GM19351 (cell line): Measurements from ENCODE around the gene ZNF594.
A peak's percentile ranks its signal among the peaks of the same experiment; 100 is the strongest.
"Not testable (repeated sequence)": the region's sequence is repeated elsewhere in the genome, so short reads cannot be mapped to it uniquely, and the experiment has no call there.

Experiments used
- ATAC-seq: cut with Tn5 transposase; IDR thresholded peaks from one replicate; pipeline ENCODE4 v1.9.1; 2021; ENCODE audit warnings: mild to moderate bottlenecking, moderate library complexity; ENCODE audit not compliant: unreplicated experiment

The ZNF594 gene

DNA sequence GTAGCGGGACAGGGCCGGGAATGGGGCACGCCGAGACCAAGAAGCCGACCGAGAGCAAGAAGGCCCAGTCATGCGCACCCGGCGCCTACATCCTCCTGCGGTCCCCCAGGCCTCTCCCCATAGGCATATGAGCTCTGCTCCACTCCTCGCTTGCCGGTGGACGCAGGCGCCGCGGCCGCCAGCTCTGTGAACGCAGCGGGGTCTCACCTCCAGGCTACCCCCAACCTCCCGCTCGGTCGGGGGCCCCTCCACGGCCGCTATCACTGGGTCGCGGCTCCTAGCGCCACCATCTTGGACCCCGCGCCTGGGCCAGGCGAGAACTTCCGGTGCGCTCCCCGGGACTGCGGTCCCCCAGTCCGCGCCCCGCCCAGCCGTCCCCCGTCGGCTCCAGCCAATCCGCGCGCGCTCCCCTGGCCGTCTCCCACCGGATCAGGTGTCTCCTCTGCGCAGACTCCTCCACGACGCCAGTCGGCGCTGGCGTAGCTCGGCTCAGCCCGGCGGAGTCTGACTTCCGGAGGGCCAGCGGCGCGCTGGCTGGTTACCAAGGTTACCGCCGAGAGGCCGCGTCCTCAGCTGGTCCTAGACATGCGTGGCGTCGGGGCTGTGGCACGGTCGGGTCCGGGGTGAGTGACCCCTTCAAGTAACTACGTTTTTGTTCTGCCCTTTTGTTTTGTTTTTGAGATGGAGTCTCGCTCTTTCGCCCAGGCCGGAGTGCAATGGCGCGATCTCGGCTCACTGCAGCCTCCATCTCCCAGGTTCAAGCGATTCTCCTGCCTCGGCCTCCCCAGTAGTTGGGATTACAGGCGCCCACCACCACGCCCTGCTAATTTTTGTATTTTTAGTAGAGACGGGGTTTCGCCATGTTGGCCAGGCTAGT lies at the start of gene ZNF594:
ZNF594 (minus strand) TSS at position 328 of the 877 bp plus-strand sequence. CDS start 7,612 bp downstream, outside the sequence.
- peak; percentile 98 for ATAC-seq

DNA sequence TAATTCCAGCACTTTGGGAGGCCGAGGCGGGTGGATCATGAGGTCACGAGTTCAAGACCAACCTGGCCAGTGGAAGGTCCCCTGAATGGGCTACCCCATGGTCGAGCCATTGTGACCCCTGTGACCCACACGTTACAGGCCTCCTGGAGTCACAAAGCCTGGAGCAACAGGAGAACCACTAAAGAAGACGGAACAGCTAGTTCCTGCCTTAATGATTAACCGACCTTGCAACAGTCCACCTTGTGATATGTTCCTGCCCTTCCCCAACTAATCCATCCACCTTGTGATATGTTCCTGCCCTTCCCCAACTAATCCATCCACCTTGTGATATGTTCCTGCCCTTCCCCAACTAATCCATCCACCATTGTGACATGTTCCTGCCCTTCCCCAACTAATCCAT lies 48.1 kb upstream of the ZNF594 start:
- not testable (repeated sequence) for ATAC-seq

DNA sequence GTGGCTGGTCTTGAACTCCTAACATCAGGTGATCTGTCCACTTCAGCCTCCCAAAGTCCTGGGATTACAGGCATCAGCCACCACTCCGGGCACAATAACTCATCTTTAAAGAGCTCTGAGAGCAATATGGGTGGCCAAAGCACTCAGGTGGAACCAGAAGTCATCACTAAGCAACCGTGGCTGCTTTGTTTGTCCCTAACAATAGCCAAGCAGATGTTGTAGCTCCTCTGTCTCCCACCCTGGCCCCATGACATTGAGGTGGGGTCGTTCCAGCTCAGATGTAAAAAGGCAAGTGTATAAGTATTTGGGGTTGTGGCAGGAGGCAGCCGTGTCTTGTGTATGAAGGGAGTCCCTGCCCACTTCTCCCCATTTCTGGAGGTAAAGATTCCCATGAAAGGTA lies 46.7 kb upstream of the ZNF594 start:
- ATAC-seq, result no peak

DNA sequence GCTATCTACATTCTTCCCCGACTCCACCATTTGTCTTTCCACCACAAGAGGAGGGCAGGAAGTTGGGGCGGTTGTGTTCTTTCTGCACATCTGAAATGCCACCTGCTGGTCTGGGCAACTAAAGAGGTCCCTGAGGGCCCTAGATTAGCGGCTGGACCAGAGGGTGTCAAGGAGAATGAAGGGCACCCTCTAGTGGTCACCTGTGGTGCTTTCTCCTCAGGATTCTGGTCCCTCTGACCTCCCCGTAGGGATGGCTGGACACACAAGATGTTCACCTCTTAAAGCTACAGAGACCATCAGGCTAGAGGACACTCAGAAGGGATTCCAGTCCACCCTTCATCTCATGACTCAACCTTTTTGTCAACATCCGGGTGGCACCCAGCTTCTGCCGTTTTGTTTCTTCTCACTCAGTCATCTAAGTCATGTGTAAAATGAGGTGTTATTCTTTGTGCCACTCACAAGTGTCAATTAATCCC lies 45.9 kb upstream of the ZNF594 start:
- no peak for ATAC-seq

DNA sequence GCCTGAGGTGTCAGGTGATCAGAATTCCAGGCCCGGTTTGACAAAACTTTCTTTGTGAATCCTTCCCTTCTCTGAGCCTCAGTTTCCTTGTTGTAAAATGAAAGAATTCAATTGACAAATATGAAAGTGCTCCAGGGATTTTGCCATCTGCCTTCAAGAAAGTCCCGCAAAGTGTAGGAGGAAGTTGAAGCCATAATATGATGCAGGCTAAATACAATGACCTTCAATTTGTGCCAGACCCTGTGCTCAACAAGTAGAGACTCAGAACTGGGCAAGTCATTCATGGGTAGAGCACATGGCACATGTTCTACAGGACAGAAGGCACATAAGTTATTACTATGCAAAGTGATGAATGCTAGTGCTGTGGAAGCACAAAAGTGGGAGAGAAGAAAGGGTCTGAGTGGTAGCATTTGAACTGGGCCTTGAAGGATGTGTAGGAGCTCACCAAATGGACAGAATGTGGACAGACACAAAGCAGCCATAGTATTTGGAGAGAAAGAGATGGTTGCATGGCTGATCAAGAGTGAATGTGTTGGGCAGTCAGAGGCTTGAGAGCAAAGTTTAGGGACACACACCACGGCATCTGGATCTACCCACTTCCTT lies 45.4 kb upstream of the ZNF594 start:
- ATAC-seq, result no peak

DNA sequence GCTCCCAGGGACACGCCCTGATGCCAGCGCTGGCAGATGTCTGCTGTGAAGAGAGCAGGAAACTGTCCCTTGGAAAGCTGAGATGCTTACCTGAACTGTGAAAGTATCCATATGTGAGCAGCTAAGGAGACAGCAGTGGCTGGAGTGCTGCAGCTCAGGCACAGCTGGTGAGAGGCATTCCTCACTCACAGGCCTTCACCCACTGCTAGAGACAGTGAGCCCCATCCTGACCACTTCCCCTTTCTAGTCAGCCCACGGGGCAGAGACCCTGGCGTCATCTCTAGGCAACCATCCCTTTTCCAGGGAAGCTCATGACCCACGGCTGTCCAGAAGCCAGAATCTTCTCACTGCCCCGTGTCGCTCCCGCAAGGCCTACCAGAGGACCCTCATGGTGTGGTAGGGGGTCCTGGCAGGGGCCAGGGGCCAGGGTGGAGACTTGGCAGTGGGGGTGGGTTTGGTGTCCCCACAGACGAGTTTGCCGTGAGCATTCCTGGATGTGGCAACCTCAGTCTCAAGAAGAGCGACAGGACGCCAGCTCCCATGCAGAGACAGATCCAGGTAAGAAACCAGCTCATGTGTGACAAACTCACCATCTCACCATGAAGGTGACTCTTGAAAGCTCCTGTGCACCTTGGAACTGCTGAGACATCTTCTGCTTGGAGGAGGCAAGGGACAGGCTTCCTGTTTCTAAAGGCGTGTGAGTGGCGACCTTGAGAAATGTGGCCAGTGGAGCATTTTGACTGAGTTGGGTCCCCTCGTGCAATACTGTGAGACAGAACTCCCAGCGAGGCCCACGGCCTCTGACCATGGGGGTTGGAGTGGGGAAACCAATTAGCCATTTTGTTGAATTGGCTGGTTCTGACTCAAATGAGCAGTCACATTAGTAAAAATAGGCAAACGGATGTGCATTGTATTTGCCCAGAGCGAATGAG lies 43.2 kb upstream of the ZNF594 start, which contains the start of gene SCIMP:
SCIMP (minus strand) TSS at position 216 of the 932 bp plus-strand sequence; CDS start at position 111, 105 bp downstream.
- peak; percentile 66 for ATAC-seq

DNA sequence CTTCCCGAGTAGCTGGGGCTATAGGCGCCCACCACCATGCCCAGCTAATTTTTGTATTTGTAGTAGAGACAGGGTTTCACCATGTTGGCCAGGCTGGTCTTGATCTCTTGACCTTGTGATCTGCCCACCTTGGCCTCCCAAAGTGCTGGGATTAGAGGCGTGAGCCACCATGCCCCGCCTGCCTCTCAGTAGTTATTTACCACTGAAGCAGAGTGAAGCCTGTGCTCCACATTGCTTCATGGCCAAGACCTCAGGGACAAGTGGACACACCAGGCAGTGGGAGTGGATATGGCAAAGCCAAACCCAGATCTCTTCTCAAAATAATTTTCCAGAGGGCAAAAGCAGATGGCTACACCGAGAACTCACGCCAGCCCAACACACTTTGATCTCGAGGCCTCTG lies 41.8 kb upstream of the ZNF594 start:
- not testable (repeated sequence) for ATAC-seq

DNA sequence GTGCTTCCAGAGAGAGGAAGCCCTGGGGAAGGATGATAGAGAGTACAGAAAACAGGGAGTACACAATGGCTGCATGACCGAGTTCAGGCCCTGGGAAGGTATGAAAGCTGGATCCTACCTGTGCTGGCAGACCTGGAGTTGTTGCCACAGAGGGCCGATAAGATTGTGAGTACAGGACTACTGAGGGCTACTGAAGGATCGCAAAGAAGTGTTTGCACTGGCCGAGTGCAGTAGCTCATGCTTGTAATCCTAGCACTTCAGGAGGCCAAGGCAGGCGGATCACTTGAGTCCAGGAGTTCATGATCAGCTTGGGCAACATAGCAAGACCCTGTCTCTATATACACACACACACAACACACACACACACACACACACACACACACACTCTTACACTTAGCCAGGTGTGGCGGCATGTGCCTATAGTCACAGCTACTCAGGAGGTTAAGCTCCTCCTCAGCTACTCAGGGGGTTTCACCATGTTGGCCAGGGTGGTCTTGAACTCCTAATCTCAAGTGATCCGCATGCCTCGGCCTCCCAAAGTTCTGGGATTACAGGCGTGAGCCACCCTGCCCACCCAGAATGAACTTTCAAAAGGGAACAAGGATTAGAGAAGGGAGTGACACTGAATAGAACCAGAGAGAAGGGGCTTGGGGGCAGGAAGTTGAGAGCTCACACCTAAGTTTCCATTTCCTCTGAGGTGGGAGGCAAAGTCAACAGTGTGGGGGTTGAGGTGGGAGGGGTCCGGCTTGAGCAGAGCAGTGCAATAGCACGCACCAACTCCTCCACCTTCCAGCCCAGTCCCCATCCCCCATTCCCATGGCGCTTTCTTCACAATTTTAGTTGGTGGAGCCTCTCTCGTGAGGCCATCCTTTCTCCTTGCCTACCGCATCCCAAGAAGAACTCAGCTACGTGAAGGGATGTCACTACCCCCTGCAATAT lies 35.5 kb upstream of the ZNF594 start:
- no peak for ATAC-seq

DNA sequence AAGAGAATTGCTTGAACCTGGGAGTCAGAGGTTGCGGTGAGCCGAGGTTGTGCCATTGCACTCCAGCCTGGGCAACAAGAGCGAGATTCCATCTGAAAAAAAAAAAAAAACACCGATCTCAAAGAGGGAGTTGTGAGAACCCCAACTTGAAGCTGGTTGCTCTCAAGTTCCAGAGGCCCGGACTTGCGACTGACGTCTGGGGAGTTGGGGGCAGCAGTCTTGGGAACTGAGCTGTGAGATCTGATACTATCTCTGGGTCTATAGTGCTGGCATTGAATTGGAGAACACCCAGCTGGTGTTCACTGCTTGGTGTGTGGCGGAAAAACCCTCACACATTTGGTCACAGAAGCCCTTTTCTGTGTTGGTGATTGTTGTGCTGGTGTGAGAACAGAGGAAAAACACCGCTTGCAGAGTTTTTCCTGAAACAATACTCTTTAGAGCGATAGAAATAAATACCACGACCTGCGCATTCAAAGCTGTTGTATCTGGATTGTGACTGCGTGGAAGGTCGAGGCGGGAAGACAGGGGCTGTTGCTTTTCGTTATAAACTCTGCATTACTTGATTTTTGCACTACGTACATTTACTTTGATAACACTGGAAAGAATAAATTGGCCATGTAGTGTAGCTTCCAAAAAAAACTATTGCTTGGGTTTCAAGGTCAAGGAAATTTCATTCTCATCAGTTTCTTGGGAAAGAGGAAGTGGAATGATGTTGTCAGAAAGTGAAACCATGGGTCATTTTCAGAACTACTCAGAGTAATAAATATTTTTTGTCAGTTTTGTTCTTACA lies 34.2 kb upstream of the ZNF594 start:
- no peak for ATAC-seq

DNA sequence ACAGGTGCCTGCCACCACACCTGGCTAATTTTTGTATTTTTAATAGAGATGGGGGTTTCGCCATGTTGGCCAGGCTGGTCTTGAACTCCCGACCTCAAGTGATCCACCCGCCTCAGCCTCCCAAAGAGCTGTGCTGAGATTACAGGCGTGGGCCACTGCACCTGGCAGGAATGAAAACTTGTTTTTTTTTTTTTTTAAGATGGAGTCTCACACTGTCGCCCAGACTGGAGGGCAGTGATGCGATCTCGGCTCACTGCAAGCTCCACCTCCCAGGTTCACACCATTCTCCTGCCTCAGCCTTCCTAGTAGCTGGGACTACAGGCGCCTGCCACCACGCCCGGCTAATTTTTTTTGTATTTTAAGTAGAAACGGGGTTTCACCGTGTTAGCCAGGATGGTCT lies 30.2 kb upstream of the ZNF594 start:
- ATAC-seq, result not testable (repeated sequence)

DNA sequence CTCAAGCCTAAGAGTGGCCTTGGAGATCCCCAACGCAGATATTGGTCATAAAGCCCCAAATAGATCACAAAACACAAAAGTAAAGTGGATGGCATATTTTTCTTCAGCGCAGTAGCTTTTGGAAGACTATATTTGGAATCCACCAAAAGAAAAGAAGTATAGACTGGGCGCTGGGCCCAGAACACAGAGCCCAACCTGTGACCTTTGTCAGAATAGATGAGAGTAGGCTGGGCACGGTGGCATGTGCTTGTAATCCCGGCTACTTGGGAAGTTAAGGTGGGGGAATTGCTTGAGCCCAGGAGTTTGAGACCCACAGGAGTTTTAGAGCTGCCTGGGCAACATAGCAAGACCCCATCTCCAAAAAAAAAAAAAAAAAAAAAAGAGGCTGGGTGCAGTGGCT lies 28.4 kb upstream of the ZNF594 start:
- no peak for ATAC-seq

DNA sequence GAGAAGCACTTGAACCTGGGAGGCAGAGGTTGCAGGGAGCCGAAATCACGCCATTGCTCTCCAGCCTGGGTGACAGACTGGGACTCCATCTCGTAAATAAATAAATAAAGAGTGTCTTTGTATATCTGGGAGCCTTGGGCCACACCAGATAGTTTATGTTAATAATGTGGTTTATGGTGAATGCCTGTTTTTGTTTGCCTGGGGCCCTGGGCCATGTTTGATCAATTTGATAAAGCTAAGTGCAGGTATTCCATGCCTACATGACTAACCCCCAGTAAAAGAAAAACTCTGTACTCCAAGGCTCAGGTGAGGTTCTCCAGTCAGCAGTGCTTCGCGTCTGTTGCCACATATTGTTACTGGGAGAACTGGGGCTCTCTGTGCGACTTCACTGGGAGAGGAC lies 27.9 kb upstream of the ZNF594 start:
- ATAC-seq, result no peak

DNA sequence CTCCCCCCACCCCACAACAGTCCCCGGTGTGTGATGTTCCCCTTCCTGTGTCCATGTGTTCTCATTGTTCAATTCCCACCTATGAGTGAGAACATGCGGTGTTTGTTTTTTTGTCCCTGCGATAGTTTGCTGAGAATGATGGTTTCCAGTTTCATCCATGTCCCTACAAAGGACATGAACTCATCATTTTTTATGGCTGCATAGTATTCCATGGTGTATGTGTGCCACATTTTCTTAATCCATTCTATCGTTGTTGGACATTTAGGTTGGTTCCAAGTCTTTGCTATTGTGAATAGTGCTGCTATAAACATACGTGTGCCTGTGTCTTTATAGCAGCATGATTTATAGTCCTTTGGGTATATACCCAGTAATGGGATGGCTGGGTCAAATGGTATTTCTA lies 25.9 kb upstream of the ZNF594 start:
- ATAC-seq, result not testable (repeated sequence)

DNA sequence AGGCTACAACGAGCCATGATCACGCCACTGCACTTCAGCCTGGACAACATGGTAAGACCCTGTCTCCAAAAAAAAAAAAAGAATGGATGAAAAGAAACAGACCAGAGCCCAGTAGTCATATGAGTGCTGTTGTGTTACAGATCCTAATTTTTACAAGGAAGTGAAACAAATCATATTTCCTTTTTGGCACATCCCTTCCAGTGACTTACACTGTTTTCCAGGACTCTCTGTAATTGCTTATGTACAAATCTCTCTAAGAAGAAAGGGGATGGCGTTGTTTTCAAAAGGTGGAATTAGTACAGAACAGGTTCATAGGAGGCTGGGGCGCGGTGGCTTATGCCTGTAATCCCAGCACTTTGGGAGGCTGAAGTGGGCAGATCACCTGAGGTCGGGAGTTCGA lies 19.8 kb upstream of the ZNF594 start:
- ATAC-seq, result no peak

DNA sequence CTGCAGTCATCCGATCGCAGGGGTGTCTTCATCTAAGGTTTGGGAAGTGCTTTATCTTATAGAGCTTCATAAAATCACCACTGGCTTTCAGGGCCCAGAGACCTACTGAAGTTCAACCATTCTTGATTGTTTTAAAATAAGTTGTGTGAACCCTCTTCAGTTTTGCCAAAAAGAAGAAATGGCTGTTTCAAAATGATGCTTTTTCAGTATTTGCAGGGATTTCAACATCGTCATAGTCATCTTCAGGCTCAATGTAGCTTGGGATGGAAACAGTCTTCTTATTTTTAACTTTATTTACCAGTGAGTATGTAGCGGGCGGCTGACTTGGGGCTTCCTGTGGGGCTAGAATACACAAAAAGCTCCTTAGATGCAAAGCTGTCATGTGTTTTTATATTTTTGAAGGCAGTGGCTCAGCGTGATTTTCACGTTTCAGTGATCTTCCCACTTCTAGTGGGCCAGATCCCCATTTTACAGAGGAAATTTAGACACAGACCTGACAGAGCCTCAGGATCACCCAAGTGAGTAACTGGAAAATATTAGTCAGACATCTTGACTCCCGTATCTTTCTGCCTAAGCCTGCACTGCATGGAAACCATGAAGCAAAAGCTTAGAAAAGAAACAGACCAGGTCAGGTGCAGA lies 19.1 kb upstream of the ZNF594 start:
- ATAC-seq, result no peak

DNA sequence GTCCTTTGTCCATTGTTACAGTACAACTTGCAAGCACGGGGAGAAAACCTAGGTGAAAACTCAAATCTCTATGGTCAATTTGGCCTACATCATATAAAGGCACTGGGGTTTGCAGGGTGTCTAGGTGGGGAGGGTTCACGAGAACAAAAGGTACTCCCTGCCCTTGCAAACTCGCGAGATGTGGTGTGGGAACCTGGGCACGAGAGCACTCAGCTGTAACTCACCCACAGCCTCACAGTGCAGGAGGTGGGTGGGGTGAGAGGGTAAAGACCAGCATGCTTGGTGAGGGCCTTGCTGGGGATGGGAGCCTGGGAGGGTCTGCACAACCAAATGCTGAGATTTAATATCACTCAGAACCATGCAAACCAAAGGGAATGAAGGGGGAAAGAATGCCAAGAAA lies 18.4 kb upstream of the ZNF594 start:
- no peak for ATAC-seq

DNA sequence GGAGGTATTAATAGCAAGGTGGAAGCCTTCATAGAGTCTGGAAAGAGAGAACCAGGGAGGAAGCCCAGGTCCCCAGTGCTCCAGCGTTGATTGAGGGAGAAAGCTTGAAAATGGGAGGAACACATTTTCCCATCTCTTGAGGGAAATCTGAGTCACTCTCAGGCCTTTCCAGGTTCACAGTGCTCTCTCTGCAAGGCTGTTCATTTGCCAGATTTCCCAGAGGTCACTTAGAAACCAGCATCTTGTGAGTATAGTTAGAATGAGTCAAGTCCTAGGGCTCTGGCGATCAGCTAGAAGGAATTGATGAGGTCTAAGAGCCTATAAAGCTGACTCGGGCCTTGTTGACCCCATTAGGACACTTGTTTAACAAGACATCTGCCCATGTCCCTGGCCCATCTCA lies 17.7 kb upstream of the ZNF594 start:
- ATAC-seq, result no peak

DNA sequence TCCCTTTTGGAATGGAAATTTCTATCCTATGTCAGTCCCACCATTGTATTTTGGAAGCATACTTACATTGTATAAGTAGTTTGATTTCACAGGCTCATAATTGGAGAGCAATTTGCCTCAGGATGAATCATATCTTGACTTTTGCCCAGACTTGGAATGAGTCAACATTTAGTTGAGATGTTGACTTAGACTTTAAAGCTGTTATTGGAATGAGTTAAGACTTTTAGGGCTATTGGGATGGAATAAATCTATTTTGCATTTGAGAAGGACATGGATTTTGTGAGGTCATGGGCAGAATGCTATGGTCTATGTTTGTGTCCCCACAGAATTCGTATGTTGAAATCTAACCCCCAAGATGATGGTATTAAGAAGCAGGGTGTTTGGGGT lies 12.2 kb upstream of the ZNF594 start:
- ATAC-seq, result no peak
